Measurements from ENCODE around the gene USF2.
"Not testable (repeated sequence)": the region's sequence is repeated elsewhere in the genome, so short reads cannot be mapped to it uniquely, and the experiment has no call there.

The USF2 gene, protein sequence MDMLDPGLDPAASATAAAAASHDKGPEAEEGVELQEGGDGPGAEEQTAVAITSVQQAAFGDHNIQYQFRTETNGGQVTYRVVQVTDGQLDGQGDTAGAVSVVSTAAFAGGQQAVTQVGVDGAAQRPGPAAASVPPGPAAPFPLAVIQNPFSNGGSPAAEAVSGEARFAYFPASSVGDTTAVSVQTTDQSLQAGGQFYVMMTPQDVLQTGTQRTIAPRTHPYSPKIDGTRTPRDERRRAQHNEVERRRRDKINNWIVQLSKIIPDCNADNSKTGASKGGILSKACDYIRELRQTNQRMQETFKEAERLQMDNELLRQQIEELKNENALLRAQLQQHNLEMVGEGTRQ

GRCh38 chr19:35268536-35269437 is at the start of gene USF2:
TSS of gene USF2 (plus strand) at chr19:35268962. CDS start at chr19:35269102, 140 bp downstream.
- peak in 48 of 56 donors; percentile 24 to 86 (median 64) for DNase-seq

GRCh38 chr19:35219008-35219407 is 49.8 kb upstream of the USF2 start:
- no peak for DNase-seq

GRCh38 chr19:35220315-35220921 is 48.3 kb upstream of the USF2 start:
- DNase-seq = no peak

DNA sequence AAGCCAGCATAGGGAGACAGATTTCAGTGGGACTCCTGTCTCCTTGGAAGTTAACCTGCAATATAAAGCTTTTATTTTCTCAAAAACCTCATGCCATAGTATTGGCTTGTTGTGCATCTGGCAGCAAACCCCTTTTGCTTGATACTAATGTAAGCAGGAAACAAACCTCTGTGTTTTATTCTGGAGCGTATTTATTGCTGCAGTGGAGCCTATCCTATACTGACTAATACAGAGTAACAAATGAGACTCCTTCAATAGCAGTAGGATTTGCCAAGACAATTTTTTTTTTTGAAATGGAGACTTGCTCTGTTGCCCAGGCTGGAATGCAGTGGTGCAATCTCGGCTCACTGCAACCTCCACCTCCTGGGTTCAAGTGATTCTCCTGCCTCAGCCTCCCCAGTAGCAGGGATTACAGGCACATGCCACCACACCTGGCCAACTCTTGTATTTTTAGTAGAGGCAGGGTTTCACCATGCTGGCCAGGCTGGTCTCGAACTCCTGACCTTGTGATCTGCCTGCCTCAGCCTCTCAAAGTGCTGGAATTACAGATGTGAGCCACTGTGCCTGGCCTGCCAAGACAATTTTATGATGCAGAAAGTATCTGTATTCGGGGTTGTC is 47.7 kb upstream of the USF2 start:
- not testable (repeated sequence) for DNase-seq

DNA sequence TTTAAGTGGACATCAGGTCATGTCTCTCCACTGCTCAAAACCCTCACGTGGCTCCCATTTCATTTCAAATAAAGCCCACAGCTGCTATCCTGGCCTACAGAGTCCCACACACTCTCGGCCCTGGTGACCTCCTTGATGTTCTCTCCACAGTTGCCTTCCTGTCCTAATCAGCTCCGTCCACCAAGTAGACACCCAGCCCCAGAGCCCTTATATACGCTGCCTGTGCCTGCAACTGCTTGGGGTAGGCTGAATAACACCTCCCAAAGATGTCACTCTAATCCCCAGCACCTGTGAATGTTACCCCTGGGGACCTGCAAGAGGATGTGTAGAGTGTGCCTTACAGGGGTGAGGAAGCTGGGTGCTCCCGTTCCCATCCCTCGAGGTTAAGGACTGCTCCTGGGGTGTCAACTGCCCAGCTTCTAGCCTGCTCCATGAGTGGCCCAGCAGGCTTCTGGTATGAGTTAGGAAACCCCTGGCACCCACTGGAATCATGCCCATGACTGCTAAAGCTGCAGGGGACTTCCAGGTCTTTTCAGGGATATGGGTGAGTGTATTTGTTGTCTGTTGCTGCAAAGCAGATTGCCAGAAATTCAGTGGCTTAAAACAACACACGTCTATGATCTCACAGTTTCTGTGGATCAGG is 46.3 kb upstream of the USF2 start:
- no peak for DNase-seq

GRCh38 chr19:35223084-35223790 is 45.5 kb upstream of the USF2 start:
- DNase-seq = no peak

DNA sequence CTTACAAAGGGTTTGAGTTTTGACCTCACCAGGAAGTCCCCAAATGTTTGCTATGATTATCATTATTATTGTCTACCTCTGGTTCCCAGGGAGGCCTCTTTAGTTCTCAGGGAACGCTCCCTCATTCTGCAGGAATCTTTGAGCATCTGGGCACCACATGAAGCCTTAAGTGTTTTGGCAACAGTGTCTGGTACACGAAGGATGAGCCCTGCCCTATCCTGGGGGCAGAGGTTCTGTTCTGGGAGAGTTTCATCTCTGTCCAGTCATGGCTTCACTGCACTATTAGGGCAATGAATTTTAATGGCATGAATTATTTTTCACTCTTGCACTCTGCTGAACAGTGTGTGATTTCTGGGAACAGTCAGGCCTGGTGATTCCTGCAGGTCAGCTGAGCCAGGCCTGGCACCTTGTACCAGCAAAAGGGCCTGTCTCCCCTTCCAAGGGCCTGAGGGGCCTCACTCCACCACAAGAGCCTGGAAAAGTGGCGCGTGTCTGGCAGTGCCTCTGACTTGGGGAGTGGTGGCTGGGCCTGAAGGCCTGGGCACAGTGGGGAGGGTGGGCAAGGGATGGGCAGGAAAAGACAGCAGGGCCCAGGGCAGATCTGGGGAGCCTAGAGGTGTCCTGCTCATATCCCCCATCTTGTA is 44.8 kb upstream of the USF2 start:
- no peak for DNase-seq

- no peak for DNase-seq
Measured at GRCh38 chr19:35224681-35225571, 43.8 kb upstream of the USF2 start.

GRCh38 chr19:35225951-35226350 is 42.8 kb upstream of the USF2 start:
- DNase-seq = no peak

DNA sequence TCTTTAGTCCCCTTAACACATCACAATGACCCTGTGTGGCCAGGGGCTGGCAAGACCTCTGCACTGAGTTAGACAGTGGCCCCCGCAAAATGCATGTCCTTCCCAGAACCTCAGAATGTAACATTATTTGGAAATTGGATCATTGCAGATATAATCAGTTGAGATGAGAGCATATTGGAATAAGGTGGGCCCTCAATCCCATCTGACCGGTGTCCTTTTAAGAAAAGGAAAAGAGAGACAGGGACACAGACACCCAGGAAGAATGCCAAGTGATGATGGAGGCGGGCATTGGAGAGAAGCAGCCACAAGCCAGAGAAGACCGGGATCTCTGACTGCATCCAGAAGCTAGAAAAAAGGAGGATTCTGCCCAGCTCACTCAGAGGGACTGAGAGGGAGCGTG is 42.0 kb upstream of the USF2 start:
- DNase-seq = peak in 1 of 56 donors; percentile 9

- peak in 37 of 56 donors; percentile 7 to 72 (median 27) for DNase-seq
Measured at GRCh38 chr19:35228177-35228930, 40.4 kb upstream of the USF2 start, which contains the start of gene FAM187B. TSS of gene FAM187B (minus strand) at chr19:35228739. CDS start at chr19:35228680, 59 bp downstream.

DNA sequence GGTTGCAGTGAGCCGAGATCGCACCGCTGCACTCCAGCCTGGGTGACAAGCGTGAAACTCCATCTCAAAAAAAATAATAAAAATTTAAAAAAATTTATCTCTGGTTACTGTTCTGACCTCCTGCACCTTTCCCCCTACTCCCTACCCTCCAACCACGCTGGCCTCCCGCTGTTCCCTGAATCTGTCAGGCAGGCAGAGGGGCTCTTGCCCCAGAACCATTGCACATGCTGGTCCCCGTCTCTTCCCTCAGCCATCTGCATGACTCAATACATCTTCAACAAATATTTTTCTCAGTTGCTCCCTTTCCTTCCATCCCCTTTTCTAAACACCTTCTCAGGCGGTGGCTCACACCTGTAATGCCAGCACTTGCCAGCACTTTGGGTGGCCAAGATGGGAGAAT is 39.2 kb upstream of the USF2 start:
- DNase-seq = no peak

DNA sequence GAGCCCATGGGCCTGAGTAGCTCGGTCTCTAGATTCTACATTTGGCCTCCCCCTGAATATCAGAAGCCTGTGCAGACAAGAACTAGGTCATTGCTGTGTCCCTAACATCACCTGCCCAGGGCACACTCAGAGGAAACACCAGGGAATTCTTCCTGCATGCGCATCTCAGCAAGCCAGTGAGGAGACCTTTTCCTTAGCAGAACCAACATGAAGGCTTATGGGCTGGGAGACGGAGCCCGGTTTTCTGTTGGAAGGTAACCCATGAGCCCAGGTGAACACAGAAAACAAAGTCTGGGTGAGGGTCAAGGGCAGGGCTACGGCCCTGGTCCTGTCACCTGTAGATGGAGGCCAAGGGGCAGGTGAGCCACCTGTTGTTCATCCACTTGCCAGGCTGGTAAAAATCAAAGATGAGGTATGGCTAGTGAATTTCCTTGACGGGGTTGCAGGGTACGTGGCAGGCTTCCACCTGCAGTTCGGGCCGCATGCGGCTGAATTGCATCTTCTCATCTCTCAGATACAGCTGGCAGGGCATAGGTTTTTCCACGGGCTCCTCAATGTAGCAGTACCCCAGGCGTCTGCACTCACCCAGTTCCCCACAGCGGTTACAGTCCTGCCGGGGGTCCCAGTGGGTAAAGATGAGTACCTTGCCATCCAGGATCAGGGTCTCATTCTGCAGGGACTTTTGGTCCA is 36.7 kb upstream of the USF2 start:
- DNase-seq = no peak

- no peak for DNase-seq
Measured at GRCh38 chr19:35232912-35233311, 35.9 kb upstream of the USF2 start.

DNA sequence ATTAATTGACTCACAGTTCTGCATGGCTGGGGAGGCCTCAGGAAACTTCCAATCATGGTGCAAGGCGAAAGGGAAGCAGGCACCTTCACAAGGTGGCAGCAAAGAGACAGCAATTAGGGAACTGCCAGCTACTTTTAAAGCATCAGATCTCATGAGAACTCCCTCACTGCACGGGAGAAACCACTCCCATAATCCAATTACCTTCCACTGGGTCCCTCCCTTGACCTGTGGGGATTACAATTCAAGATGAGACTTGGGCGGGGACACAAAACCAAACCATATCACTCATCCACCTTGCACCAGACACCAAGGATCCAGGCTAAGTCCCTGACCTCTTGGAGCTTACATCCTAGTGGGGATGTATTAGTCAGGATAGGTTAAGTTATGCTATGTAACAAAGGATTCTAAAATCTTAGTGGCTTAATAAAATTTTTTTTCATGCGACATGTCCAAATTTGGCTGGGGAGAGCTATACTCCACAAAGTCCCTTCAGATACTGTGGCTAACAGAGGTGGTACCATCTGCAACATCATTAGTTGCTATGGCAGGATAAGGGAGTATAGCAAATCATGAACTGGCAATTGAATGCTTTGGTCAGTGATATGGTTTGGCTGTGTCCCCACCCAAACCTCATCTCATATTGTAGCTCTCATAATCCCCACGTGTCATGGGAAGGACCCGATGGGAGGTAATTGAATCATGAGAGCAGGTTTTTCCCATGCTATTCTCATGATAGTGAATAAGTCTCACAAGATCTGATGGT is 31.9 kb upstream of the USF2 start:
- no peak for DNase-seq

DNA sequence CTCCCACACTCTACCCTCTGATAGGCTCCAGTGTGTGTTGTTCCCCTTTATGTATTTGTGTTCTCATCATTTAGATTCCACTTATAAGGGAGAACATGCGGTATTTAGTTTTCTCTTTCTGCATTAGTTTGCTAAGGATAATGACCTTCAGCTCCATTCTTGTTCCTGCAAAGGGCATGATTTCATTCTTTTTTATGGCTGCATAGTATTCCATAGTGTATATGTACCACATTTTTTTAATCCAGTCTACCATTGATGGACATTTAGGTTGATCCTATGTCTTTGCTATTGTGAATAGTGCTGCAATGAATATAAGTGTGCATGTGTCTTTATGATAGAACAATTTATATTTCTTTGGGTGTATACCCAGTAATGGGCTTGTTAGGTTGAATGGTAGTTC is 29.2 kb upstream of the USF2 start:
- not testable (repeated sequence) for DNase-seq
